Naive thymus-derived CD4-positive, alpha-beta T cell (primary cell): ENCODE measurements around the gene TRPC6. TPM values are rescaled to one million over a fixed set of nuclear protein-coding genes. Genes with fewer than 3 reads are reported as not detected.
"Not testable (repeated sequence)": the region's sequence is repeated elsewhere in the genome, so short reads cannot be mapped to it uniquely, and the experiment has no call there.

Experiments used
- ATAC-seq: fragments of 150-1000 bp; cut with Tn5 transposase; 2 replicates; pipeline ENCODE4 v1.10.0; 2021; ENCODE audit warnings: mild to moderate bottlenecking, moderate library complexity
- CTCF ChIA-PET: fragments of 350-600 bp; sonication (Branson Sonifier 250); formaldehyde crosslinking; loops from one replicate; lab custom pipeline; 2021; ENCODE audit warnings: antibody characterized with exemption; lab: Charles Lee
- POLR2A ChIA-PET: fragments of 350-600 bp; sonication (Branson Sonifier 250); formaldehyde crosslinking; loops from one replicate; lab custom pipeline; 2021; ENCODE audit warnings: antibody characterized with exemption, inconsistent platforms; lab: Charles Lee
- DNase-seq, 9 donors: peaks; one replicate each; pipeline versions ENCODE4 v3.0.0 to v3.0.0-alpha.2; 2020 to 2022; ENCODE audit warnings: mixed read lengths in 1 of 9
- H3K27ac ChIP-seq: one replicate; pipeline ENCODE4 v1.7.0; 2013; ENCODE audit warnings: mild to moderate bottlenecking, low read depth, low read length, moderate library complexity
- H3K27me3 ChIP-seq, 2 donors: one replicate each; pipeline ENCODE4 v1.7.0; 2013; ENCODE audit warnings: low read length in 2 of 2, mild to moderate bottlenecking in 2 of 2, moderate library complexity in 2 of 2; ENCODE audit not compliant: control insufficient read depth in 2 of 2, insufficient read depth in 2 of 2
- H3K36me3 ChIP-seq, 3 experiments: 1 replicate in 2 of 3; 2 replicates in 1 of 3; pipeline ENCODE4 v1.7.0; 2013; ENCODE audit warnings: low read length in 3 of 3, mild to moderate bottlenecking in 3 of 3, moderate library complexity in 1 of 3; ENCODE audit not compliant: insufficient read depth in 3 of 3, control insufficient read depth in 2 of 3
- H3K4me1 ChIP-seq, 2 donors: one replicate each; pipeline ENCODE4 v1.7.0; 2013; ENCODE audit warnings: low read length in 2 of 2, mild to moderate bottlenecking in 2 of 2, moderate library complexity in 1 of 2; ENCODE audit not compliant: control insufficient read depth in 2 of 2, insufficient read depth in 2 of 2
- H3K4me3 ChIP-seq: 2 replicates; pipeline ENCODE4 v1.7.0; 2013; ENCODE audit warnings: mild to moderate bottlenecking, low read length
- H3K9me3 ChIP-seq, 3 experiments: 1 replicate in 2 of 3; 2 replicates in 1 of 3; pipeline ENCODE4 v1.7.0; 2013; ENCODE audit warnings: low read length in 3 of 3; ENCODE audit not compliant: control insufficient read depth in 2 of 3
- H3K27ac Mint-ChIP-seq, 9 donors: one replicate each; pipeline ENCODE4 v1.8.0; 2020 to 2022; ENCODE audit warnings: mixed read lengths in 9 of 9, mild to moderate bottlenecking in 8 of 9, moderate library complexity in 5 of 9, inconsistent platforms in 2 of 9
- H3K27me3 Mint-ChIP-seq, 5 donors: one replicate each; pipeline ENCODE4 v1.8.0; 2021 to 2022; ENCODE audit warnings: mixed read lengths in 5 of 5, mild to moderate bottlenecking in 1 of 5
- H3K36me3 Mint-ChIP-seq, 5 donors: one replicate each; pipeline ENCODE4 v1.8.0; 2020 to 2022; ENCODE audit warnings: mixed read lengths in 5 of 5, mild to moderate bottlenecking in 3 of 5, inconsistent platforms in 1 of 5
- H3K4me1 Mint-ChIP-seq, 7 donors: one replicate each; pipeline ENCODE4 v1.8.0; 2020 to 2022; ENCODE audit warnings: mixed read lengths in 7 of 7, mild to moderate bottlenecking in 3 of 7, inconsistent platforms in 1 of 7
- H3K4me3 Mint-ChIP-seq, 10 donors: one replicate each; pipeline ENCODE4 v1.8.0; 2020 to 2022; ENCODE audit warnings: mild to moderate bottlenecking in 10 of 10, mixed read lengths in 10 of 10, moderate library complexity in 6 of 10, inconsistent platforms in 2 of 10
- H3K9me3 Mint-ChIP-seq, 11 donors: one replicate each; pipeline ENCODE4 v1.8.0; 2020 to 2022; ENCODE audit warnings: mixed read lengths in 11 of 11, mild to moderate bottlenecking in 4 of 11, inconsistent platforms in 1 of 11, moderate library complexity in 1 of 11
- intact Hi-C, 2 donors: fragments of 100-400 bp; cut with micrococcal nuclease; formaldehyde crosslinking; loops; one replicate each; pipeline ENCODE4 v1.15.1; 2023
- polyA plus RNA-seq, 2 donors: library from polyadenylated mRNA; unstranded; fragments of 300-500 nt; fragmentation: Illumina TruSeq; gene quantifications; one replicate each; pipeline ENCODE4 v1.2.3, GENCODE V29; 2021
- total RNA-seq, 6 experiments: library from RNA in 5 of 6; stranded (reverse) in 5 of 6; gene quantifications; 1 replicate in 5 of 6; 2 replicates in 1 of 6; pipeline ENCODE4 v1.2.3 and lab custom pipeline; 2021 to 2026

The TRPC6 gene
- total and polyA plus RNA-seq, 7 experiments from 2014 or later = not detected

- H3K36me3 Mint-ChIP-seq, H3K4me3 ChIP-seq, H3K4me3 Mint-ChIP-seq, H3K27me3 Mint-ChIP-seq, H3K4me1 Mint-ChIP-seq, intact Hi-C loops, DNase-seq, H3K9me3 ChIP-seq, POLR2A ChIA-PET, H3K27me3 ChIP-seq, H3K9me3 Mint-ChIP-seq, CTCF ChIA-PET, H3K36me3 ChIP-seq, H3K27ac ChIP-seq, H3K27ac Mint-ChIP-seq, H3K4me1 ChIP-seq, ATAC-seq: not testable (repeated sequence)
Observed at GRCh38 chr11:101464388-101464787, 119.4 kb downstream of the TRPC6 start.

- Histone ChIP-seq H3K27ac (no peak overlapping the region), H3K36me3 (no peaks in the 10 kb centered on the region), H3K27me3 (no peaks in the 10 kb centered on the region), H3K4me3 (no peak overlapping the region), H3K9me3 (no peaks in the 10 kb centered on the region), H3K4me1 (no peaks in the 10 kb centered on the region)
- Mint-ChIP-seq H3K27ac (no peak overlapping the region), H3K9me3 (peaks cover 0 to 6% (median 1%) of the 10 kb centered on the region in 11 donors), H3K36me3 (no peaks in the 10 kb centered on the region), H3K4me1 (no peaks in the 10 kb centered on the region), H3K27me3 (no peaks in the 10 kb centered on the region), H3K4me3 (no peak overlapping the region)
- ChIA-PET POLR2A (no interaction called here), CTCF (no interaction called here)
- DNase-seq (no peak), ATAC-seq (no peak)
- intact Hi-C loops = no loop called here
Observed at GRCh38 chr11:101459020-101459419, 124.8 kb downstream of the TRPC6 start.

GRCh38 chr11:101458161-101458560 is 125.6 kb downstream of the TRPC6 start:
- Histone ChIP-seq H3K4me1 (no peaks in the 10 kb centered on the region), H3K4me3 (no peak overlapping the region), H3K27ac (no peak overlapping the region), H3K27me3 (no peaks in the 10 kb centered on the region), H3K36me3 (no peaks in the 10 kb centered on the region), H3K9me3 (no peaks in the 10 kb centered on the region)
- ATAC-seq (no peak), DNase-seq (no peak)
- CTCF ChIA-PET = no interaction called here
- no peak overlapping the region for H3K27ac Mint-ChIP-seq
- no peaks in the 10 kb centered on the region for H3K27me3 Mint-ChIP-seq
- H3K36me3 Mint-ChIP-seq = no peaks in the 10 kb centered on the region
- peaks cover 0 to 6% (median 0%) of the 10 kb centered on the region in 11 donors for H3K9me3 Mint-ChIP-seq
- no peaks in the 10 kb centered on the region for H3K4me1 Mint-ChIP-seq
- no peak overlapping the region for H3K4me3 Mint-ChIP-seq
- intact Hi-C loops = no loop called here
- POLR2A ChIA-PET = no interaction called here

GRCh38 chr11:101456812-101457211 is 127.0 kb downstream of the TRPC6 start:
- no peaks in the 10 kb centered on the region for H3K27me3 ChIP-seq
- H3K4me3 ChIP-seq = no peak overlapping the region
- Mint-ChIP-seq H3K27me3 (no peaks in the 10 kb centered on the region), H3K27ac (no peak overlapping the region), H3K36me3 (no peaks in the 10 kb centered on the region), H3K4me1 (no peaks in the 10 kb centered on the region), H3K9me3 (peaks cover 0 to 5% (median 0%) of the 10 kb centered on the region in 11 donors), H3K4me3 (no peak overlapping the region)
- H3K9me3 ChIP-seq = no peaks in the 10 kb centered on the region
- POLR2A ChIA-PET = no interaction called here
- H3K27ac ChIP-seq = no peak overlapping the region
- no peaks in the 10 kb centered on the region for H3K4me1 ChIP-seq
- CTCF ChIA-PET = no interaction called here
- no peak for ATAC-seq
- H3K36me3 ChIP-seq = no peaks in the 10 kb centered on the region
- intact Hi-C loops = no loop called here
- DNase-seq = no peak

GRCh38 chr11:101453682-101454081 is 130.1 kb downstream of the TRPC6 start:
- POLR2A ChIA-PET = no interaction called here
- intact Hi-C loops = no loop called here
- DNase-seq (no peak), ATAC-seq (no peak)
- no peaks in the 10 kb centered on the region for H3K4me1 Mint-ChIP-seq
- H3K27ac Mint-ChIP-seq = no peak overlapping the region
- CTCF ChIA-PET = no interaction called here
- Histone ChIP-seq H3K27me3 (no peaks in the 10 kb centered on the region), H3K27ac (no peak overlapping the region), H3K9me3 (no peaks in the 10 kb centered on the region), H3K4me3 (no peak overlapping the region), H3K36me3 (no peaks in the 10 kb centered on the region), H3K4me1 (no peaks in the 10 kb centered on the region)
- no peak overlapping the region for H3K4me3 Mint-ChIP-seq
- no peaks in the 10 kb centered on the region for H3K27me3 Mint-ChIP-seq
- H3K36me3 Mint-ChIP-seq = no peaks in the 10 kb centered on the region
- H3K9me3 Mint-ChIP-seq = peaks cover 0 to 3% (median 0%) of the 10 kb centered on the region in 11 donors

GRCh38 chr11:101448881-101449442 is 134.8 kb downstream of the TRPC6 start:
- Mint-ChIP-seq H3K27me3 (peaks cover 0 to 6% (median 0%) of the 10 kb centered on the region in 5 donors), H3K4me1 (no peaks in the 10 kb centered on the region), H3K27ac (no peak overlapping the region), H3K9me3 (peaks cover 0 to 12% (median 0%) of the 10 kb centered on the region in 11 donors), H3K36me3 (no peaks in the 10 kb centered on the region), H3K4me3 (no peak overlapping the region)
- CTCF ChIA-PET = no interaction called here
- Histone ChIP-seq H3K4me3 (no peak overlapping the region), H3K27me3 (no peaks in the 10 kb centered on the region), H3K9me3 (no peaks in the 10 kb centered on the region), H3K27ac (no peak overlapping the region), H3K4me1 (no peaks in the 10 kb centered on the region), H3K36me3 (no peaks in the 10 kb centered on the region)
- POLR2A ChIA-PET = no interaction called here
- no peak for ATAC-seq
- intact Hi-C loops = no loop called here
- DNase-seq = no peak

- Mint-ChIP-seq H3K36me3 (no peaks in the 10 kb centered on the region), H3K27me3 (peaks cover 0 to 7% (median 0%) of the 10 kb centered on the region in 5 donors), H3K27ac (no peak overlapping the region), H3K4me1 (no peaks in the 10 kb centered on the region), H3K4me3 (no peak overlapping the region), H3K9me3 (peaks cover 0 to 13% (median 0%) of the 10 kb centered on the region in 11 donors)
- peaks cover 0 to 2% (median 0%) of the 10 kb centered on the region in 3 experiments for H3K9me3 ChIP-seq
- DNase-seq (no peak), ATAC-seq (no peak)
- ChIA-PET POLR2A (no interaction called here), CTCF (no interaction called here)
- intact Hi-C loops = no loop called here
- H3K4me1 ChIP-seq = no peaks in the 10 kb centered on the region
- H3K36me3 ChIP-seq = no peaks in the 10 kb centered on the region
- H3K4me3 ChIP-seq = no peak overlapping the region
- H3K27me3 ChIP-seq = no peaks in the 10 kb centered on the region
- H3K27ac ChIP-seq = no peak overlapping the region
Observed at GRCh38 chr11:101446726-101447125, 137.1 kb downstream of the TRPC6 start.
